Activated CD8-positive, alpha-beta memory T cell treated with anti-CD3 and anti-CD28 coated beads, Interleukin-2, amount 10 ng/mL, durations not matched to agents 7 days and 5 days (primary cell): ENCODE data around the gene FCHSD1. TPM values are rescaled to one million over a fixed set of nuclear protein-coding genes. Genes with fewer than 3 reads are reported as not detected.
A peak's percentile ranks its signal among the peaks of the same experiment; 100 is the strongest.

Experiments used
- ATAC-seq: fragments of 150-1000 bp; cut with Tn5 transposase; one replicate; pipeline ENCODE4 v1.10.0; 2021; ENCODE audit warnings: moderate library complexity
- CTCF ChIA-PET: fragments of 350-600 bp; sonication (Branson Sonifier 250); formaldehyde crosslinking; loops from one replicate; lab custom pipeline; 2021; ENCODE audit warnings: antibody characterized with exemption; lab: Charles Lee
- DNase-seq: peaks from one replicate; pipeline ENCODE4 v3.0.0-alpha.2; 2020
- H3K27ac Mint-ChIP-seq: one replicate; pipeline ENCODE4 v1.8.0; 2021; ENCODE audit warnings: mild to moderate bottlenecking, mixed read lengths
- H3K27me3 Mint-ChIP-seq: one replicate; pipeline ENCODE4 v1.8.0; 2021; ENCODE audit warnings: mixed read lengths
- H3K36me3 Mint-ChIP-seq: one replicate; pipeline ENCODE4 v1.8.0; 2021; ENCODE audit warnings: mild to moderate bottlenecking, mixed read lengths
- H3K4me1 Mint-ChIP-seq: one replicate; pipeline ENCODE4 v1.8.0; 2021; ENCODE audit warnings: mixed read lengths
- H3K4me3 Mint-ChIP-seq: one replicate; pipeline ENCODE4 v1.8.0; 2021; ENCODE audit warnings: mild to moderate bottlenecking, moderate library complexity, mixed read lengths
- H3K9me3 Mint-ChIP-seq: one replicate; pipeline ENCODE4 v1.8.0; 2022; ENCODE audit warnings: low read depth, mixed read lengths
- total RNA-seq, 2 experiments: library from RNA; stranded (reverse); gene quantifications; one replicate each; pipeline ENCODE4 v1.2.3, GENCODE V29; 2021

FCHSD1 gene
- total RNA-seq, 2 experiments from 2014 or later, result 46.5 to 64.1 TPM

DNA sequence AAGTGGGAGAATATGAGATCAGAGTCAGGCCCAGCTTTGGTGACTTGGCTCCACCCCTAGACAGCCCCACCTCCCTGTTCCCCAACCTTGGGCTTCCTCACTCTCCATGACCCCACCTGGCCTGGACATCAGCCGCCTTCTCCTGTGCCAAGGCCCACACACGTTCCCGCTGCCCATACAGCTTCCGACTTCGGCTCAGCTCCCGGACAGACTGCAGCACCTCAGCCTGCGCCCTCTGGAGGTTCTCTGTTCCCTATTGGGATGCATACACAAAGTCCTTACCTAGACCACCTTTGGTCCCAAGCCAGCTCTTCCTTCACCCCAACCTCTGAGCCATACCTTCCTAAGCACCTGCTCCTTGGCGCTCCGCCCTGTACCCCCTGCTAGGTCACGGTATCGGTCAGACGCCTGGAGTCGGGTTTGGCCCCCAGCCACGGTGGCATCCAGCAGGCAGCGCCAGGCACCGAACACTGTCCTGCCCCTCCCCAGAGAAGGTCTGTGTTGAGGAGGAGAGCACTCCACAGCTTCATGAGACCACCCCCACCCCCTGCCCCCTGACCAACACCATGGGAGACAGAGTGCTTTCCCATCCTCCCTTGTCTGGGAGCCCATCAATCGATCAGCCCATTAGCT lies 2.0 kb downstream of the FCHSD1 start:
- no peaks in the 10 kb centered on the region for H3K27me3 Mint-ChIP-seq
- peaks cover 27% of the 10 kb centered on the region for H3K4me1 Mint-ChIP-seq
- H3K27ac Mint-ChIP-seq, result no peak overlapping the region
- no peak overlapping the region for H3K4me3 Mint-ChIP-seq
- ATAC-seq, result no peak
- CTCF ChIA-PET, result interaction anchor here (0.7 to 1.4 kb wide), 2 partner anchors 28 to 43 kb away, joined by 3 to 5 read pairs; no protein-coding TSS in a partner anchor
- H3K9me3 Mint-ChIP-seq, result no peaks in the 10 kb centered on the region
- peaks cover 7% of the 10 kb centered on the region for H3K36me3 Mint-ChIP-seq
- DNase-seq, result no peak

DNA sequence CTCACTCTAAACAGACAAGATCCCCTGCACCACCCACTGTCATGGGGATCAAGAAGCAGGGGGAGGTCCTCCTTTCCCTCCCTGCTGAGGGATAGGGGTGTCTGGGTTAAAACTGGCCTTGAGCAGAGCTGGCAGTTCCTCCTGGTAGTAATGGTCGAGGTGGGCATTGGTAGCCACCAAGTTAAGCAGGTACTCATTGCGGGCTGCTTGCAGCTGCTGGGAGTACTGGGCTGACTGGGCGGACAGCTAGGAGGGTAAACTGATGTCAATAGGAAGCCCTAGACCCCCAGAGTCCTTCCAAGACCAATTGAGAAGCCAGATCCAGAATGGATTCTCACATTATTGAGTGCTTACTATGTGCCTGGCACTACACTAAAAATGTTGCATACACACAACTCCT lies 3.4 kb downstream of the FCHSD1 start:
- H3K27me3 Mint-ChIP-seq, result no peaks in the 10 kb centered on the region
- no peak overlapping the region for H3K4me3 Mint-ChIP-seq
- CTCF ChIA-PET, result interaction anchor here (0.9 to 1.5 kb wide), 4 partner anchors 11 to 44 kb away, joined by 3 to 5 read pairs (median 4); partner anchors contain the start of genes DIAPH1, HDAC3 and RELL2
- peaks cover 28% of the 10 kb centered on the region for H3K4me1 Mint-ChIP-seq
- H3K27ac Mint-ChIP-seq, result no peak overlapping the region
- H3K9me3 Mint-ChIP-seq, result no peaks in the 10 kb centered on the region
- ATAC-seq (no peak), DNase-seq (no peak)
- H3K36me3 Mint-ChIP-seq, result peaks cover 9% of the 10 kb centered on the region

DNA sequence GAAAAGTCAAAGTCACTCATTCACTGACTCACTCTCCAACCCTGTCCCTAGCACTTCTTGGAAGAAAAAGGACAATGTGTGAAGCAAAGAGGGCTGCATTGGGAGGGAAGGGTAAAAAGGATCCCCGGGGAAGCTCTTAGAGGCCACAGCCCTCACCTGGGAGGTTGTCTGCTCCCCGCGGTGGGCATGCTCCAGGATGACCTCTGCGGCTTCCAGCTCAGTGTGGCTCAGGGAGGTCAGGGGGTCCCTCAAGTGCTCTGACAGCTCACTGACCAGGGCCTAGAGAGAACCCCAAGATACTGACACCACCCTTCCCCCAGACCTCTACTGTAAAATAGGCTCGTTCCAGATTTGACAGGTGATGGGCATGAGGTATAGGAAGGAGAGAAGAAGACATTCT lies 4.0 kb downstream of the FCHSD1 start:
- Mint-ChIP-seq H3K27ac (no peak overlapping the region), H3K4me1 (peaks cover 28% of the 10 kb centered on the region), H3K9me3 (no peaks in the 10 kb centered on the region), H3K27me3 (no peaks in the 10 kb centered on the region), H3K36me3 (peaks cover 9% of the 10 kb centered on the region), H3K4me3 (no peak overlapping the region)
- DNase-seq (no peak), ATAC-seq (no peak)
- CTCF ChIA-PET, result interaction anchor here (0.9 to 2.3 kb wide), 6 partner anchors 10 to 83 kb away, joined by 3 to 9 read pairs (median 4); partner anchors contain the start of genes DIAPH1, HDAC3 and RELL2

DNA sequence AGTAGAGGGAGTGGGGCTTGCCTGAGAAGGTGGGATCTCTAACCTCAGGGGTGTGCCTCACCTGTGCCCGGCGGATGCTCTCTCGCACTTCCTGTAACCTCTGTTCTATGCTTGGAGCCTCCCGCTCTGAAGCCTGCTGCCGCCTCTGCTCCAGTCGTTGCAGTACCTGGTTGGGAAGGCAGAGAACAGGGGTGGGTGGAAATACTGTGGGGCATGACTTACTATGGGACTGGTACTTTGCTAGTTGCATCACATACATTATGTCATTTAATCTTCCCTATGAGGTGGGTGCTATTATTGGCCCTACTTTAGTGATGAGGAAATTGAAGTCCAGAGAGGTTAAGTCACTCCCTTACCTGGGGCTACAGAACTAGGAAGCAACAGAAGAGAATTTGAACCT lies 5.2 kb downstream of the FCHSD1 start:
- H3K36me3 Mint-ChIP-seq, result peaks cover 15% of the 10 kb centered on the region
- ATAC-seq, result no peak
- no peaks in the 10 kb centered on the region for H3K9me3 Mint-ChIP-seq
- no peak overlapping the region for H3K27ac Mint-ChIP-seq
- H3K4me3 Mint-ChIP-seq, result no peak overlapping the region
- CTCF ChIA-PET, result interaction anchor here (0.9 to 2.3 kb wide), 3 partner anchors 9 to 19 kb away, joined by 3 to 9 read pairs (median 3); partner anchors contain the start of genes HDAC3 and RELL2
- peaks cover 32% of the 10 kb centered on the region for H3K4me1 Mint-ChIP-seq
- no peak for DNase-seq
- H3K27me3 Mint-ChIP-seq, result no peaks in the 10 kb centered on the region

DNA sequence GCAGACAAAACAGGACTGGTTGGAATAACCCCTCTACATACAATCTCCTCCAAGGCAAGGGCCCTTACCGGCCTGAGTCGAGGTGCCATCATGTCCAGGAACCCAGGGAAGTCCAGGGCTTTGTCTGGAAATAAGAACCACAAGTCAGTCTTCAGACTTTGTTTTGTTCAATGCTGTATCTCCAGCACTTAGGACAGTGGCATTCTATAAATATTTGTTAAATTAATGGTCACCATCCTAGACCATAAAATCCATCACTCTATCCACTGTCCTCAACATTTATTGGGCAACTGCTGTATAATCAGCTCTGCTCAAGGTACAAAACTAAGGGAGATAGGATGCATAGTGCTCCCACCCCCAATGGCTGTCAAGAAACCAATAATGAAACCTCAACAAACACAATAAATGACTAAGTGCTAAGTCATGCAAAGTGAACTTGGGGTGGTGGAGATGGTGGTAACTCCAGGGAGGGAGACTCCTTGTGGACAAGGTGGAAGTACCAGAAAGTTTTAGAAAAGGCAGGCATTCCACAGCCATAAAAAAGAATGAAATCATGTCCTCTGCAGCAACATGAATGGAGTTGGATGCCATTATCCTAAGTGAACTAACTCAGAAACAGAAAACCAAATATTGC lies 9.5 kb downstream of the FCHSD1 start:
- H3K36me3 Mint-ChIP-seq, result peaks cover 14% of the 10 kb centered on the region
- DNase-seq, result peak; percentile 57
- H3K9me3 Mint-ChIP-seq, result no peaks in the 10 kb centered on the region
- peak; percentile 45 for ATAC-seq
- no peak overlapping the region for H3K4me3 Mint-ChIP-seq
- CTCF ChIA-PET, result interaction anchor here (1.3 to 2.8 kb wide), 8 partner anchors 8 to 75 kb away, joined by 3 to 9 read pairs (median 6); partner anchors contain the start of genes DIAPH1 and FCHSD1
- peak overlapping the region; percentile 82 for H3K27ac Mint-ChIP-seq
- peaks cover 36% of the 10 kb centered on the region for H3K4me1 Mint-ChIP-seq
- H3K27me3 Mint-ChIP-seq, result no peaks in the 10 kb centered on the region

DNA sequence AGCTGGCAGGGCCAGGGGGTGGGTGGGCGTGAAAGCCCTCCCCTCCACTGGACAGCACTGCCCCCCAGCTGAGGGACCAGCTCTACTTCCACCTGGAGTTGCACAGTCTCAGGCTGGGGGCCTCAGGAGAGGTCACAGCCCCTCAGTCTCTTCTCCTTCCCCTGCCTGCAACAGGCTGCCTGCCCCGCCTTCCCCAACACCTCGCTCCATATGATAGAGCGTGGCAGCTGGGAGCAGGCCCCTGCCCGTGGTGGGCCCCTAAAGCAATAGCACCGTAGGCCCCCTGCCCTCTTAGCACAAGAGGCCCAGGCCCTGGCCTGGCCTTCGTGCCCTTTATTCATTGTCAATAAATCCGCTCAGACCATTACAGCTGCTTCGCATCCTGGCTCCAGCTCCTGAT lies 10.5 kb downstream of the FCHSD1 start:
- peaks cover 43% of the 10 kb centered on the region for H3K4me1 Mint-ChIP-seq
- CTCF ChIA-PET, result interaction anchor here (0.7 to 8.7 kb wide), 7 partner anchors 10 to 73 kb away, joined by 3 to 121 read pairs (median 6); partner anchors contain the start of genes DIAPH1 and FCHSD1
- H3K9me3 Mint-ChIP-seq, result no peaks in the 10 kb centered on the region
- peaks cover 10% of the 10 kb centered on the region for H3K36me3 Mint-ChIP-seq
- peak overlapping the region; percentile 54 for H3K27ac Mint-ChIP-seq
- DNase-seq, result no peak
- no peak for ATAC-seq
- no peaks in the 10 kb centered on the region for H3K27me3 Mint-ChIP-seq
- no peak overlapping the region for H3K4me3 Mint-ChIP-seq

DNA sequence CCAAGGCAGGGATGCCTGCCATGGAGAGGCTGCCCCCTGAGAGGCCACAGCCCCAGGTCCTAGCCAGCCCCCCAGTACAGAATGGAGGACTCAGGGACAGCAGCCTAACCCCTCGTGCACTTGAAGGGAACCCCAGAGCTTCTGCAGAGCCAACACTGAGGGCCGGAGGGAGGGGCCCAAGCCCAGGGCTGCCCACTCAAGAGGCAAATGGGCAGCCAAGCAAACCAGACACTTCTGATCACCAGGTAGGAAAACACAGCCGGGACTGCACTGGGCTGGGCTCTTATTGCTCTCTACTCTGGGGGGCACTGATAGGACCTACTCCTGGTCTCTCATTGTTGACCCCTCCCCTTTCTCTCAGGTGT lies 11.2 kb downstream of the FCHSD1 start:
- H3K27ac Mint-ChIP-seq, result no peak overlapping the region
- no peak for DNase-seq
- CTCF ChIA-PET, result interaction anchor here (0.8 to 8.7 kb wide), 3 partner anchors 11 to 73 kb away, joined by 4 to 121 read pairs (median 6); partner anchors contain the start of gene FCHSD1
- no peak for ATAC-seq
- peaks cover 11% of the 10 kb centered on the region for H3K36me3 Mint-ChIP-seq
- no peaks in the 10 kb centered on the region for H3K9me3 Mint-ChIP-seq
- H3K27me3 Mint-ChIP-seq, result no peaks in the 10 kb centered on the region
- H3K4me3 Mint-ChIP-seq, result no peak overlapping the region
- H3K4me1 Mint-ChIP-seq, result peaks cover 49% of the 10 kb centered on the region

DNA sequence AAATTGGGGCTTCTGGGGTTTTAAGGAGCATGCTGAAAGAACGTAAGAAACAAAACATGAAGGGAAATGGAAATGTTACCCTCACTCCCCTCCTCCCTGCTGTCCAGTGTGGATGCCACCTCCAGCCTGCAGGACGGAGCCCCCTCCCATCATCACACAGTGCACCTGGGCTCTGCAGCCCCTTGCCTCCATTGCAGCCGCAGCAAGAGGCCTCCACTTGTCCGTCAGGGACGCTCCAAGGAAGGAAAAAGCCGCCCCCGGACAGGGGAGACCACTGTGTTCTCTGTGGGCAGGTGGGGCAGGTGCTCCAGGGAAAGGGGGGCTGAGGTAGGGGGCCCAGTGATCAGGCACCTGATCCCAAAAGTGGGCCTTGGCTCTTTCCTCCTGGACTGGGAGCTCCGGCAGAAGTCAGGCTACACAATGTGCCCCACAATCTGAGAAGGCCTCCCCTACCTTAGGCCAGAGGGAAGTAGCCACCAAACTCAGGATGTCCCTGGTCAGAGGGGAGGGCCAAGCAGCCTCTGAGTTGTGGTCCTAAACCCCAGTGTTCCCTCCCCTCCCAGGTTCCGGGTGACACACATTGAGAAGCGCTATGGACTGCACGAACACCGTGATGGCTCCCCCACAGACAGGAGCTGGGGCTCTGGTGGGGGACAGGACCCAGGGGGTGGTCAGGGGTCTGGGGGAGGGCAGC lies 11.7 kb downstream of the FCHSD1 start:
- no peak overlapping the region for H3K4me3 Mint-ChIP-seq
- H3K36me3 Mint-ChIP-seq, result peaks cover 14% of the 10 kb centered on the region
- peaks cover 54% of the 10 kb centered on the region for H3K4me1 Mint-ChIP-seq
- no peaks in the 10 kb centered on the region for H3K9me3 Mint-ChIP-seq
- DNase-seq (no peak), ATAC-seq (no peak)
- CTCF ChIA-PET, result interaction anchor here (0.8 to 11.1 kb wide), 5 partner anchors 12 to 72 kb away, joined by 4 to 171 read pairs (median 25); partner anchors contain the start of genes DIAPH1 and FCHSD1
- H3K27me3 Mint-ChIP-seq, result no peaks in the 10 kb centered on the region
- H3K27ac Mint-ChIP-seq, result peak overlapping the region; percentile 40

DNA sequence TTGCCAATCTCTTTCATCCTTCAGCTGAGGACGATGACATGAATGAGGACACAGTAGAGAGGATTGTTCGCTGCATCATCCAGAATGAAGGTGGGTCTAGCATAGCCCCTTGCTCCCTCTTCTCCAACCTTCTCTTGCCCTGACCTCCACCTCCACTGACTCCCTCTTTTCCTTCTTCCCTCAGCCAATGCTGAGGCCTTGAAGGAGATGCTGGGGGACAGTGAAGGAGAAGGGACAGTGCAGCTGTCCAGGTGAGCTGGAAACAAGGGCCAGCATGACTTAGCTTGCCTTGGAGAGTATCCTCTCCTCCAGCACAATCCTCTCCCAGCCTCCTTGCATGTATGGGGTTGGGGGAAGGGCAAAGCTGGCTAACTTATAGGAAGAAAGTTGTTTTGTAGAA lies 12.4 kb downstream of the FCHSD1 start:
- CTCF ChIA-PET, result interaction anchor here (1.1 to 11.1 kb wide), 11 partner anchors 13 to 330 kb away, joined by 3 to 171 read pairs (median 22); partner anchors contain the start of genes DIAPH1, FCHSD1 and RNF14
- Mint-ChIP-seq H3K4me1 (peaks cover 60% of the 10 kb centered on the region), H3K27me3 (no peaks in the 10 kb centered on the region), H3K9me3 (no peaks in the 10 kb centered on the region), H3K4me3 (peak overlapping the region; percentile 93), H3K36me3 (peaks cover 17% of the 10 kb centered on the region), H3K27ac (peak overlapping the region; percentile 94)
- DNase-seq (no peak), ATAC-seq (no peak)

DNA sequence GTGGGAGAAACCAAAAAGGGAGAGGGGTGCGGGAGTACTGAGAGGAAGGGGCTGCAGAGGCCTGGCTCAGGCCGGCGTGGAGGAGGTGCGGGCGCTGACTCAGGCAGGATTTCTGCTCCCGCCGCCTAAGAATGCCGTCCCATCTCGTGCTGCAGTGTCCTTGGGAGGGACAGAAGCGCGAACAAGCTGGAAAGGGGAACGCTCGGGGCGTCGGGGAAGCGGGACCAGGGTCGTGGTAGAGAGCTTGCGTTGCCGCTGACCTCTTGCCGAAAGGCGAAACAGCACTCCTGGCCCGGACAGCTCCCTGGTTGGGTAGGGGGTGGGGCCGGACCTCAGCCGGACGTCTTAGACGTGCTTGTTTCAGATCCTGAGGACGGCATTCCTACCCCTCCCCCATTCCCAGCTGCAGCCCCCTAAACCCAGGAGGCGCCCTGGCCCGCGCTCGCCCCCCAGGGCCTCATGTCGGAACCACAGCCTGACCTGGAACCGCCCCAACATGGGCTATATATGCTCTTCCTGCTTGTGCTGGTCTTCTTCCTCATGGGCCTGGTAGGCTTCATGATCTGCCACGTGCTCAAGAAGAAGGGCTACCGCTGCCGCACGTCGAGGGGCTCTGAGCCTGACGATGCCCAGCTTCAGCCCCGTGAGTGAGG lies 13.3 kb downstream of the FCHSD1 start:
- Mint-ChIP-seq H3K4me1 (peaks cover 65% of the 10 kb centered on the region), H3K36me3 (peaks cover 16% of the 10 kb centered on the region), H3K4me3 (peak overlapping the region; percentile 93), H3K27me3 (no peaks in the 10 kb centered on the region), H3K27ac (peak overlapping the region; percentile 94), H3K9me3 (no peaks in the 10 kb centered on the region)
- ATAC-seq, result peak; percentile 52
- DNase-seq, result peak; percentile 86
- CTCF ChIA-PET, result interaction anchor here (1.1 to 11.1 kb wide), 20 partner anchors 8 to 378 kb away, joined by 3 to 171 read pairs (median 11); partner anchors contain the start of genes DELE1, DIAPH1, FCHSD1 and PCDH1

DNA sequence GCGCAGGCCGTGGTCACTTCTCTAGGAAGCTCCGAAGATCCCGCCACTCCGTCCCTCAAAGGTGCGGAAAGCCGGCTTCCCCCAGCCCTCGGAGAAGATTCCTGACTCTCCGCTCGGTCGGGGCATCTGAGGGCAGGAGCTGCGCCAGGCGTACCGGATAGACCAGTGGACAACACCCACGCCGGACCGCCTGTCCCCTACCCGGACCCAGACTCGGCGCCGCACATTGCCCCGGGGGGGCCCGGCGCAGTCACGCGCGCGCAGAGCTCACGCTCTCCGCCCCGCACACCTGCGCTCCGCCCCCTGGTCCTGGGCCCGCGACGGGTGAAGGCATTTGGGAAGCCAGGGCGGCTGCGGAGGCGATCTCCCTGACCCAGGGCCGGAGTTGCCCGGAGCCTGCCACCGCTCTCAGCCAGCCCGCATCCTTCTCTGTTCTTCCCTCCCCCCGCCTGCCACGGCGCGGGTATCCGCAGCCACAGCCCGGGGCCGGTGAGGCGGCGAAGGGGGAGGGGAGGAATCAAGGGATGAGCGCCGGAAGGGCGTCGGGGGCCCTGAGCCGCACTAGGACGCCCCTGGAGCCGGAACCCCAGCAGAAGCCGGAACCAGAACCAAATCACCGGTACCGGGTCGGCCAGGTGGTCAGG lies 14.0 kb downstream of the FCHSD1 start:
- CTCF ChIA-PET, result interaction anchor here (1.2 to 11.1 kb wide), 22 partner anchors 9 to 379 kb away, joined by 3 to 171 read pairs (median 8); partner anchors contain the start of genes DELE1, DIAPH1, FCHSD1 and PCDH1
- H3K36me3 Mint-ChIP-seq, result peaks cover 20% of the 10 kb centered on the region
- peaks cover 64% of the 10 kb centered on the region for H3K4me1 Mint-ChIP-seq
- no peaks in the 10 kb centered on the region for H3K9me3 Mint-ChIP-seq
- peak overlapping the region; percentile 93 for H3K4me3 Mint-ChIP-seq
- no peaks in the 10 kb centered on the region for H3K27me3 Mint-ChIP-seq
- peak; percentile 61 for ATAC-seq
- peak overlapping the region; percentile 94 for H3K27ac Mint-ChIP-seq
- DNase-seq, result peak; percentile 72
